ENCODE data around the gene TULP4.
"Not testable (repeated sequence)": the region's sequence is repeated elsewhere in the genome, so short reads cannot be mapped to it uniquely, and the experiment has no call there.

TULP4 gene

DNA sequence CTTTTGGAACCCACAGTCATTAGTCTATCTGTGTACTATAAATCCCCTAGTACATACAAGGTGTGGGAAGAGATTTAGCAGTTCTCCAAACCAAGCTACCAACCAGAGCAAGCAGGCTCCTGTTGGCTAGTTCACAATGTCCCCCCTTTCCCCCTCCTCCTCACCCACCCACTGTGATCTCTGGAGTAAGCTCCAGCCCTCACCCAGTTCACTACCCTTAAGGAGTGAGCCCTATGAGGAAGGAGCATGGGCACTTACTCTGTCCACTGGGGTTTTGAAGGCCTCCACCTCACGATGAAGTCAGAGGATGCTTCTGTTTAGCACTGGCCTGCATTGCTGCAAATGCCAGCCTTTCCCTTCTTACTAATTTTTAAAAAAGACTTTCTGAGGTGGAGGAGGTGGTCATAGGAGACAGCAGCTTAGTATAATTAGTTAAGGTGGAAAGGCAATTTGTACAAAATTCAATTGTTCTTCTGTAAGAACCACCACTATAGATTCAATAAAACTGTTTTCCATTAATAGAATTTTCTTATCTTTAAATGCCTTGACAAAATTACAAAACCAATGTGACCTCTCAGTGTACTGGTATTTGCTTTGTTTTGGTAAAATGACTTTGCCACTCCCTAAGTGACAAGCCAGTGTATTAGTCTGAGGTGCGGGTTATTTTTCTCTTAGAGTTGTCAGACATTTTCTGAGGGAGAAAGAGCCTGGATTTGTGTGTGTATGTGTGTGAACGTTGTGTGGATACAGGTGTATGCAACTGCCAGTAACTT lies 86.2 kb downstream of the TULP4 start:
- Histone ChIP-seq H3K9me3 (ENCODE audit: control insufficient read depth in 1 of 2, low read length in 2 of 2) (no peaks in the 10 kb centered on the region), H3K4me1 (ENCODE audit: control insufficient read depth in 1 of 2, insufficient read depth in 2 of 2, low read length in 2 of 2) (peaks cover 0 to 3% of the 10 kb centered on the region in 2 donors), H3K27ac (ENCODE audit: low read depth, low read length) (no peak overlapping the region), H3K36me3 (ENCODE audit: control insufficient read depth in 1 of 2, insufficient read depth in 2 of 2, low read length in 2 of 2) (no peaks in the 10 kb centered on the region), H3K4me3 (ENCODE audit: low read depth in 1 of 2, low read length in 2 of 2) (no peak overlapping the region), H3K27me3 (ENCODE audit: control insufficient read depth in 1 of 2, insufficient read depth in 2 of 2, low read length in 2 of 2) (no peaks in the 10 kb centered on the region), H3K9ac (ENCODE audit: low read depth in 1 of 2, low read length in 2 of 2) (no peak overlapping the region)

DNA sequence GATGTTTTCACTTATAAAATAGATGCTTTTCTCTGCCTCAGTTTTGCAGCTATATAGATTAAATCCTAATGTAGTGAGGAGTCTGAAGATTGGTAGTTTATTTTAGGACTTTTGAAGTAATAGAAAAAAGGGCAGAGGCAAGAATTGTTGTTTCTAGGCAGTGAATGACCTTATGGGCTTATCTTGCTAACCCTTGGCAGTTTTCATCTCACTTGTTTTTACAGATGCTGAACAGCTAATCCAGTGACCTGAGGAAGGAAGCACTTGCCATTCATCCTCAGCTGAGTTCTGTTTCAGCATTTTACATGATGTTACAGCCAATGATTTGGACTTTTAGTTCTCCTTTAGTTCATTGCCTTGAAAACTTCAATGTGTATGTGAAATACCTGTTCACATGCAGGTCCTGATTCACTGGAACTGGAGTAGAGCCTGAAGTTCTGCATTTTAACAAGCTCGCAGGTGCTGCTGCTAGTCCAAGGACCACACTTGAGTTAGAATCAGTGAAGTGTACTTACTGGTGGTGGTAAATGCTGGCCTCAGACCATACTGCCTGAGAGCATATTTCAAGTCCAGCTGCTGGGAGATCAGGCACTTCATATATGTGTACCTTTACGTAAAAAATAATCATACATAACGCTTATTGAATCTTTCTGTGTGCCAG lies 86.9 kb downstream of the TULP4 start:
- Histone ChIP-seq H3K9ac (ENCODE audit: low read depth in 1 of 2, low read length in 2 of 2) (no peak overlapping the region), H3K4me1 (ENCODE audit: control insufficient read depth in 1 of 2, insufficient read depth in 2 of 2, low read length in 2 of 2) (peaks cover 0 to 3% of the 10 kb centered on the region in 2 donors), H3K4me3 (ENCODE audit: low read depth in 1 of 2, low read length in 2 of 2) (no peak overlapping the region), H3K36me3 (ENCODE audit: control insufficient read depth in 1 of 2, insufficient read depth in 2 of 2, low read length in 2 of 2) (no peaks in the 10 kb centered on the region), H3K27ac (ENCODE audit: low read depth, low read length) (no peak overlapping the region), H3K27me3 (ENCODE audit: control insufficient read depth in 1 of 2, insufficient read depth in 2 of 2, low read length in 2 of 2) (no peaks in the 10 kb centered on the region), H3K9me3 (ENCODE audit: control insufficient read depth in 1 of 2, low read length in 2 of 2) (no peaks in the 10 kb centered on the region)

DNA sequence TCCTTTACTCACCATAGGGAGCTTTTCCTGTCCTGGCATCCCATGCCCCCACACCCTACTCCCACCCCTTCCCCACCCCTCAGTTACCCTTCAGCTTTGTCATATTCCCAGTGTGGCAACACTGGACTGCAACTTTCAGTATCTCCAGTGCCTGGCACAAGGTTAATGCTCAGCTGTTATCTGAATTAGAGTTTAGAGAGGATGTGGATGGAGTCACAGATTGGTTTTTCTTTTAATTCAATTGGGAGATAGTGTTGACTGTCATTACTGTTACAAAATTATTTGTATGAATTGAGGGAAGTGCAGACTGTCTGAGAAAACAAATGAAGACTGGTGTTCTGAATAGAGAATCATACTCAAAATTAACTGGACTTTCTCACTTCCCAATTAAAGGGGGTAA lies 89.9 kb downstream of the TULP4 start:
- H3K4me1 ChIP-seq (ENCODE audit: control insufficient read depth in 1 of 2, insufficient read depth in 2 of 2, low read length in 2 of 2): peaks cover 11 to 15% of the 10 kb centered on the region in 2 donors
- no peaks in the 10 kb centered on the region for H3K27me3 ChIP-seq (ENCODE audit: control insufficient read depth in 1 of 2, insufficient read depth in 2 of 2, low read length in 2 of 2)
- no peaks in the 10 kb centered on the region for H3K9me3 ChIP-seq (ENCODE audit: control insufficient read depth in 1 of 2, low read length in 2 of 2)
- no peak overlapping the region for H3K9ac ChIP-seq (ENCODE audit: low read depth in 1 of 2, low read length in 2 of 2)
- H3K27ac ChIP-seq (ENCODE audit: low read depth, low read length): no peak overlapping the region
- H3K36me3 ChIP-seq (ENCODE audit: control insufficient read depth in 1 of 2, insufficient read depth in 2 of 2, low read length in 2 of 2): no peaks in the 10 kb centered on the region
- no peak overlapping the region for H3K4me3 ChIP-seq (ENCODE audit: low read depth in 1 of 2, low read length in 2 of 2)

DNA sequence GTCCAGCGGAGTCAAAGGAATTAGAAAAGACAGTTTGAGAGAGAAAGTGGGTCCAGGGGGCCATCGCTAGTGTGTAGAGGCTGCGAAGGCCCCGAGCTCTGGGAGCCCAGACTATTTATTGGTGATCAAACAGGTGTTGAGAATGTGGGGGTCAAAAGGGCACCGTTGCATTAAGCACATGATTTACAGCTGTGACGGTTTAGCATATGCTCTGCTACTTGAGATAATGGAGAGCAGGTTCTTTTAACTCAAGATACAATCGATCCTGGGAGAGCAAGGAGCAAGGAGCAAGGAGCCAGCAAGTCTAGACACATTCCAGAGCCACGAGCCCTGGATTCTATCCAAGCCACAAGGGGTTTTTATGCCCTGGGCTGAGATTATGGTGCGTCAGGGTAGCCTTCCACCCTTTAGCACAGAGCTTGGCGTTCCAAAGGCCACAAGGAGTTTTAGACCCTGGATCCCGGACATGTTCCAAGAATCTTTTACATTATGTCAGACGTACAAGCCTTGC lies 93.1 kb downstream of the TULP4 start:
- H3K9ac ChIP-seq (ENCODE audit: low read depth in 1 of 2, low read length in 2 of 2); H3K36me3 ChIP-seq (ENCODE audit: control insufficient read depth in 1 of 2, insufficient read depth in 2 of 2, low read length in 2 of 2); H3K27me3 ChIP-seq (ENCODE audit: control insufficient read depth in 1 of 2, insufficient read depth in 2 of 2, low read length in 2 of 2); H3K9me3 ChIP-seq (ENCODE audit: control insufficient read depth in 1 of 2, low read length in 2 of 2): not testable (repeated sequence)
- Histone ChIP-seq H3K4me3 (ENCODE audit: low read depth in 1 of 2, low read length in 2 of 2) (peak overlapping the region in 1 of 2 donors; percentile 44), H3K4me1 (ENCODE audit: control insufficient read depth in 1 of 2, insufficient read depth in 2 of 2, low read length in 2 of 2) (peaks cover 11 to 22% of the 10 kb centered on the region in 2 donors), H3K27ac (ENCODE audit: low read depth, low read length) (peak overlapping the region; percentile 3)

DNA sequence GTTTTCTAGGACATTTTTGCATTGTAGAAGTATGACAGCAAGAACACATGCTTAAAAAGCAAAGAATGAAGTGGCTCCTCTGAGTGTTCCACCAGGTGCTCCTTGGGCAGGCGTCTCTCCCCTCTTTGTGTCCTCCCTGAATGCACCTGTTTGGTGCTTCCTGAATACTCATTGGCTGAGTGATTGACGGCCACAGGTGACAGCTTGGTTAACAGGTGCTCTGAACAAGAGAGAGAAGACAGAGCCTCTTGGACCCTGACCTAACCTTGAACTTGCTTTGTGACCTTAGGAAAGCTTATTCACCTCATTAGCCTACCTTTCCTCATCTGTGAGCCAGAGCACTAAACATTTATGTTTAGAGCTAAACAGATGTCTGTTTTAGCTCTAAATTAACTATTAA lies 93.7 kb downstream of the TULP4 start:
- peak overlapping the region; percentile 3 for H3K27ac ChIP-seq (ENCODE audit: low read depth, low read length)
- H3K4me1 ChIP-seq (ENCODE audit: control insufficient read depth in 1 of 2, insufficient read depth in 2 of 2, low read length in 2 of 2): peaks cover 11 to 22% of the 10 kb centered on the region in 2 donors
- no peaks in the 10 kb centered on the region for H3K27me3 ChIP-seq (ENCODE audit: control insufficient read depth in 1 of 2, insufficient read depth in 2 of 2, low read length in 2 of 2)
- H3K9me3 ChIP-seq (ENCODE audit: control insufficient read depth in 1 of 2, low read length in 2 of 2): no peaks in the 10 kb centered on the region
- H3K4me3 ChIP-seq (ENCODE audit: low read depth in 1 of 2, low read length in 2 of 2): peak overlapping the region; percentile 28 to 44
- H3K36me3 ChIP-seq (ENCODE audit: control insufficient read depth in 1 of 2, insufficient read depth in 2 of 2, low read length in 2 of 2): no peaks in the 10 kb centered on the region
- H3K9ac ChIP-seq (ENCODE audit: low read depth in 1 of 2, low read length in 2 of 2): peak overlapping the region in 1 of 2 donors; percentile 28

DNA sequence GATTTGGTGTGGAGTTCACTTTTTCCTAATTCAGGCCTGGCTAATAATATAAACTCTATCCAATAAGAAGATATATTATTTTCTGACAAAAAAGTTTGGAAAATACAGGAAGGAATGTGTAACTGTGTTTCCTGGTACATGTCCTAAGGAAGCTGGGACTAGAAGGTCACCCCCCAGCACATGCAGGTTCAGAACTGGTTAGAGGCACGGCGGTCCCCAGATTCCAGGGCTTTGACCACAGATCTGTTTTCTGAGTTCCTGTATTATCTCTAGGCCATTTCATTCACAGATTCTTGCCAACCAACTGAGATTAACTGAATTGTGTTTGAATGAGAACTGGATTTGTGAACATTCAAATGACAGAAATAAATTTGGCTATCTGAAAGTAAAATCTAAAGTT lies 94.5 kb downstream of the TULP4 start:
- Histone ChIP-seq H3K9ac (ENCODE audit: low read depth in 1 of 2, low read length in 2 of 2) (no peak overlapping the region), H3K4me1 (ENCODE audit: control insufficient read depth in 1 of 2, insufficient read depth in 2 of 2, low read length in 2 of 2) (peaks cover 11 to 25% of the 10 kb centered on the region in 2 donors), H3K9me3 (ENCODE audit: control insufficient read depth in 1 of 2, low read length in 2 of 2) (no peaks in the 10 kb centered on the region), H3K27me3 (ENCODE audit: control insufficient read depth in 1 of 2, insufficient read depth in 2 of 2, low read length in 2 of 2) (no peaks in the 10 kb centered on the region), H3K36me3 (ENCODE audit: control insufficient read depth in 1 of 2, insufficient read depth in 2 of 2, low read length in 2 of 2) (no peaks in the 10 kb centered on the region), H3K4me3 (ENCODE audit: low read depth in 1 of 2, low read length in 2 of 2) (no peak overlapping the region), H3K27ac (ENCODE audit: low read depth, low read length) (no peak overlapping the region)

DNA sequence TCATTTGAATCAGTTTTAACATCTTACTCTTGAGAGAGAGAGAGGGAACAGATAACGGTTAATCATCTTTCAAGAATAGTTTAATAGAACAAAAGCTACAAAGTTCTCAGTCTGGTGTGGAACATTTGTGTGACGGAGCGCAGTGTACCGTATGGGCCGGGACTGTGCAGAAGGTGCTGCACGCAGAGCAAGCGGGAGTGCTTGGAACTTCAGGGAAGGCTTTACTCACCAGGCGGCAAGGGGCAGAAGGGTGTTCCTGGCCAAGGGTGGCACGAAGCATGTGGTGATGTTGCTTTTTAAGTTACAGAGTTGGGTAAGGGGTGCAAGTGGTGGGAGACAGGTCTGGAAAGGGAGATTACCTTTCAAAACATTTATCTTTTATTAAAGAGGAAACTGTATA lies 95.7 kb downstream of the TULP4 start:
- no peak overlapping the region for H3K27ac ChIP-seq (ENCODE audit: low read depth, low read length)
- H3K4me3 ChIP-seq (ENCODE audit: low read depth in 1 of 2, low read length in 2 of 2): no peak overlapping the region
- H3K4me1 ChIP-seq (ENCODE audit: control insufficient read depth in 1 of 2, insufficient read depth in 2 of 2, low read length in 2 of 2): peaks cover 11 to 25% of the 10 kb centered on the region in 2 donors
- H3K36me3 ChIP-seq (ENCODE audit: control insufficient read depth in 1 of 2, insufficient read depth in 2 of 2, low read length in 2 of 2): peaks cover 0 to 2% of the 10 kb centered on the region in 2 donors
- no peak overlapping the region for H3K9ac ChIP-seq (ENCODE audit: low read depth in 1 of 2, low read length in 2 of 2)
- H3K27me3 ChIP-seq (ENCODE audit: control insufficient read depth in 1 of 2, insufficient read depth in 2 of 2, low read length in 2 of 2): no peaks in the 10 kb centered on the region
- no peaks in the 10 kb centered on the region for H3K9me3 ChIP-seq (ENCODE audit: control insufficient read depth in 1 of 2, low read length in 2 of 2)

DNA sequence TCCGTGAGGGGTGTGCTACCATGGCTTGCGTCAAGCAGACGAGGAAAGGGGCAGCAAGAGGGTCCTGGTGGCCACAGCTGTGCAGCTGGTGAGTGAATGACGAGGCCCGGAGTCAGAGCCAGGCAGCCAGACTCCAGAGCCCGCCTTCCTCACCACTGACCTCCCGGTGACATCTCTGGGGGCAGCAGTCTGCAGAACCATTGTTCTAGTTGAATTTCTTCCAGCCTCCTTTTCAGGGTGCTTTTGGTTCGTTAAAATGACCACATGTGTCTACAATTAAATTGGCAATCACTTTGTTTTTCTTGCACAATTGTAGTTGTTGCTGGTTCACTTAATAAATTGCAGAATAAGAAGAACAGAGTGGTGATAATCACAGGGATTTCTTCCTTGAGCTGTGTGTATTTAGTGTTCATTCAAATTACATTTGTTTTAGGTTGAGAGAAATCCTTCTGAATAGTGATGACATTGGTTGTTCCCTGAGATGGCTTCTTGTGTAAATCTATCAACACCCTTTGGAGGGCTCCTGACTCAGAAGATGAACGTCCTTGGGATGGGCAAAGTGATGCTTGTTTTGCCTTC lies 96.4 kb downstream of the TULP4 start:
- Histone ChIP-seq H3K9me3 (ENCODE audit: control insufficient read depth in 1 of 2, low read length in 2 of 2) (no peaks in the 10 kb centered on the region), H3K27me3 (ENCODE audit: control insufficient read depth in 1 of 2, insufficient read depth in 2 of 2, low read length in 2 of 2) (no peaks in the 10 kb centered on the region), H3K9ac (ENCODE audit: low read depth in 1 of 2, low read length in 2 of 2) (no peak overlapping the region), H3K4me1 (ENCODE audit: control insufficient read depth in 1 of 2, insufficient read depth in 2 of 2, low read length in 2 of 2) (peaks cover 11 to 25% of the 10 kb centered on the region in 2 donors), H3K4me3 (ENCODE audit: low read depth in 1 of 2, low read length in 2 of 2) (no peak overlapping the region), H3K27ac (ENCODE audit: low read depth, low read length) (no peak overlapping the region), H3K36me3 (ENCODE audit: control insufficient read depth in 1 of 2, insufficient read depth in 2 of 2, low read length in 2 of 2) (peaks cover 0 to 8% of the 10 kb centered on the region in 2 donors)

DNA sequence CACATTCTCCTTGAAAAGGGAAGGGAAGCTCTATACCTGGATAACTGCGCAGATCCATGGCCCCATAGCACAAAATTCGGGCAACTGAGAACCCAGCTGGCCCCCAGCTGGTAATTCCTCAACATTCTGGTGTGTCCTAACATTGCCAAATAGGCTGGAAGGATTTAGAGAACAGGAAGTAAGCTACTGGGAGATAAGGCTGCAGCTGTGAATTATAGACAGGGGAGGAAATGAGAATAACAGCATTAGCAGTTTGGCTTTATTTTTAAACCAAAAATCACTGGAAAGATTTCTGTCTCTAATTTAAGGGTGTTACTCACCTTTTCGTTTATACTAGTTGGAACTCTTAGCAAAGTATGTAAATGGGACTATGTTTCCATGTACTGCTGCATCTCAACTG lies 97.2 kb downstream of the TULP4 start:
- Histone ChIP-seq H3K27me3 (ENCODE audit: control insufficient read depth in 1 of 2, insufficient read depth in 2 of 2, low read length in 2 of 2) (no peaks in the 10 kb centered on the region), H3K4me3 (ENCODE audit: low read depth in 1 of 2, low read length in 2 of 2) (no peak overlapping the region), H3K9ac (ENCODE audit: low read depth in 1 of 2, low read length in 2 of 2) (no peak overlapping the region), H3K27ac (ENCODE audit: low read depth, low read length) (no peak overlapping the region), H3K36me3 (ENCODE audit: control insufficient read depth in 1 of 2, insufficient read depth in 2 of 2, low read length in 2 of 2) (peaks cover 0 to 9% of the 10 kb centered on the region in 2 donors), H3K9me3 (ENCODE audit: control insufficient read depth in 1 of 2, low read length in 2 of 2) (no peaks in the 10 kb centered on the region), H3K4me1 (ENCODE audit: control insufficient read depth in 1 of 2, insufficient read depth in 2 of 2, low read length in 2 of 2) (peaks cover 11 to 25% of the 10 kb centered on the region in 2 donors)

DNA sequence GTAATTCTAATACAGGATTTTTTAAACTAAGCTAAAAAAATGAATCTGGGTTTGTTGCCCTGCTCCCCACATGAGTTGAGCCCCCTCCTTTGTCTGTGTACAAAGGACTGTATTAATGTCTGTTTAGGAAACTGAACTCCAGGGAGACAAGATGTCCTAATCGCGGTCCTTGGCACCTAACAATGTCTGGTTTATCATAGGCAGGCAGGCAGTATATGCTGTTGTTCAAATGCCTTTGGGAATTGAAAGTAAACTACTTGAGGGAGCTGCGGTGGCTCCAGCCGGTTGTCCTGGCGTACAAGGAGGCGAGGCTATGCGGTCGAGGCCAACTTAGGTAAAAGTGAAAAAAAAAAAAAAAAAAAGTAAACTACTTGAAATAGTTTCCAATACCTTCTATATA lies 98.5 kb downstream of the TULP4 start:
- Histone ChIP-seq H3K27ac (ENCODE audit: low read depth, low read length) (no peak overlapping the region), H3K27me3 (ENCODE audit: control insufficient read depth in 1 of 2, insufficient read depth in 2 of 2, low read length in 2 of 2) (no peaks in the 10 kb centered on the region), H3K9me3 (ENCODE audit: control insufficient read depth in 1 of 2, low read length in 2 of 2) (no peaks in the 10 kb centered on the region), H3K9ac (ENCODE audit: low read depth in 1 of 2, low read length in 2 of 2) (no peak overlapping the region), H3K36me3 (ENCODE audit: control insufficient read depth in 1 of 2, insufficient read depth in 2 of 2, low read length in 2 of 2) (peaks cover 0 to 13% of the 10 kb centered on the region in 2 donors), H3K4me1 (ENCODE audit: control insufficient read depth in 1 of 2, insufficient read depth in 2 of 2, low read length in 2 of 2) (peaks cover 5 to 24% of the 10 kb centered on the region in 2 donors), H3K4me3 (ENCODE audit: low read depth in 1 of 2, low read length in 2 of 2) (no peak overlapping the region)
